ENCODE data around the gene ADGRD1. TPM values are rescaled to one million over a fixed set of nuclear protein-coding genes. Genes with fewer than 3 reads are reported as not detected.

ADGRD1 gene
- total and polyA plus RNA-seq, 8 donors: 1.4 to 7.3 (median 5.2) TPM

DNA sequence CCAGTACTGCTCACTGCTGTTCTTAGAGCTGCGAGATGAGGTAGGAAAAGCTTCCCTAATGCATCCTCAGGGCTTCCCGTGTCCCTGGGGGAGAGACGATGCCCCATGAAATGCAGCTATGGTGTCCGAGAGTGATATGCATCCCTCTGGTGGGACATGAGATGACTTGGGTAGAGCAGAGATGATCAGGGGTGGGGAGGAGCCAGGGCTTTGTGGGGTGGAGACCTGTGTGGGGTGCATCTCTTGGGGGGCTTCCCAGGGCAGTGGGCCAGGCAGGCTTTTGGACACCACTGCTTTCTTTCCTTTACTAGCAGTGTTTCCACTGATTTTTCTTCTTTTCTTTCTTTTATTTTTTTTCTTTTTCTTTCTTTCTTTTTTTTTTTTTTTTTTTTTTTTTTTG, 147.3 kb downstream of the ADGRD1 start:
- TF ChIP-seq, protein P1, sequence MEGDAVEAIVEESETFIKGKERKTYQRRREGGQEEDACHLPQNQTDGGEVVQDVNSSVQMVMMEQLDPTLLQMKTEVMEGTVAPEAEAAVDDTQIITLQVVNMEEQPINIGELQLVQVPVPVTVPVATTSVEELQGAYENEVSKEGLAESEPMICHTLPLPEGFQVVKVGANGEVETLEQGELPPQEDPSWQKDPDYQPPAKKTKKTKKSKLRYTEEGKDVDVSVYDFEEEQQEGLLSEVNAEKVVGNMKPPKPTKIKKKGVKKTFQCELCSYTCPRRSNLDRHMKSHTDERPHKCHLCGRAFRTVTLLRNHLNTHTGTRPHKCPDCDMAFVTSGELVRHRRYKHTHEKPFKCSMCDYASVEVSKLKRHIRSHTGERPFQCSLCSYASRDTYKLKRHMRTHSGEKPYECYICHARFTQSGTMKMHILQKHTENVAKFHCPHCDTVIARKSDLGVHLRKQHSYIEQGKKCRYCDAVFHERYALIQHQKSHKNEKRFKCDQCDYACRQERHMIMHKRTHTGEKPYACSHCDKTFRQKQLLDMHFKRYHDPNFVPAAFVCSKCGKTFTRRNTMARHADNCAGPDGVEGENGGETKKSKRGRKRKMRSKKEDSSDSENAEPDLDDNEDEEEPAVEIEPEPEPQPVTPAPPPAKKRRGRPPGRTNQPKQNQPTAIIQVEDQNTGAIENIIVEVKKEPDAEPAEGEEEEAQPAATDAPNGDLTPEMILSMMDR (IDR thresholded peaks at IDR 0.05): no peak
- no peaks in the 10 kb centered on the region for H3K36me3 ChIP-seq
- FAIRE-seq (no peak), DNase-seq (peak in 2 of 6 donors; percentile 9 to 13), ATAC-seq (no peak)
- 91% methylated on average over 4 of the region's 4 CpGs for WGBS, 2 donors
- no peak overlapping the region for H3K4me3 ChIP-seq
- H3K9me3 ChIP-seq: no peaks in the 10 kb centered on the region
- no peaks in the 10 kb centered on the region for H3K4me1 ChIP-seq
- intact Hi-C loops (cut with DNase I): loop anchor here in 2 of 3 donors (10.0 kb wide), 2 partner anchors 354 to 904 kb away; no protein-coding TSS in a partner anchor
- no peak overlapping the region for H3K27ac ChIP-seq
- H3K27me3 ChIP-seq: no peaks in the 10 kb centered on the region

DNA sequence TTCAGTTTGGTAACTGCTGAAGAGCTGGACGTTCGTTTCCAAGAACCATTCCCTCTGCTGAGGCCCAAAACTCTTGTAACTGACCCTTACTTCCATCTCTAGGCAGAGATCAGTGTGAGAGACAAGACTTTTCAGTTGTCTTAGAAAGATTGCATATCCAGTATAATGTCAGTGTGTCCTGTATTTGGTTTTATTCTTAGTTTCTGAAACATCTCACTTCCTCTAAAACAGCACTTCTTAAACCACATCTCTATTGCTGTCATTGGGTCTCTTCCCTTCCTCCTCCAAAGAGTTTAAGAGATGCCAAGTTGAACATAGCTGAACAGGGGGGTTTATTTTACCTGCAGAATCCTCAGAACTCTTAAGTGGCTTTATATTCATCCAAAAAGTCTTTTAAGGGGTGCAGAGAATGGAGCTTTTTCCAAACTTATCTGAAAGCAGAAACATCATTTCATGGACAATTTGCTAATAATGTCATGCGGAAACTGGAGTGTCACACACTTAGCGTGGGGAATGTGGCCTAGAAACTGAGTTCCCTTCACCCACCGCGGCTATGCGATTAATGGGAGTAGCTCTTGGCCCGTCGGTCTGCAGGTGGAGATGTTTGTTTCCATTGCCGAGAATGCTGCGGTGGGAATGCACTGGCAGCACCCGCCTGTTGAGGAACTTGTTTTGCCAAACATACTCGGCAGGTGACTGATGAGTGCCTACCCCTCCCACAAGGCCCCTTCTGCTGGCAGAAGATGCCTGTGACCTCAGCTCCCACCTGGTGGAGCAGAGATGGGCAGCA, 148.2 kb downstream of the ADGRD1 start:
- H3K27ac ChIP-seq: no peak overlapping the region
- no peak for ATAC-seq
- H3K27me3 ChIP-seq: no peaks in the 10 kb centered on the region
- intact Hi-C loops (cut with DNase I): loop anchor here in 2 of 3 donors (10.0 kb wide), 2 partner anchors 353 to 903 kb away; no protein-coding TSS in a partner anchor
- 75 to 80% methylated on average over 13 of the region's 13 CpGs for WGBS, 2 donors
- TF ChIP-seq, protein P1 (IDR thresholded peaks at IDR 0.05): no peak
- DNase-seq: peak in 1 of 6 donors; percentile 41
- no peaks in the 10 kb centered on the region for H3K4me1 ChIP-seq
- H3K4me3 ChIP-seq: no peak overlapping the region
- no peaks in the 10 kb centered on the region for H3K9me3 ChIP-seq
- FAIRE-seq: no peak
- no peaks in the 10 kb centered on the region for H3K36me3 ChIP-seq

DNA sequence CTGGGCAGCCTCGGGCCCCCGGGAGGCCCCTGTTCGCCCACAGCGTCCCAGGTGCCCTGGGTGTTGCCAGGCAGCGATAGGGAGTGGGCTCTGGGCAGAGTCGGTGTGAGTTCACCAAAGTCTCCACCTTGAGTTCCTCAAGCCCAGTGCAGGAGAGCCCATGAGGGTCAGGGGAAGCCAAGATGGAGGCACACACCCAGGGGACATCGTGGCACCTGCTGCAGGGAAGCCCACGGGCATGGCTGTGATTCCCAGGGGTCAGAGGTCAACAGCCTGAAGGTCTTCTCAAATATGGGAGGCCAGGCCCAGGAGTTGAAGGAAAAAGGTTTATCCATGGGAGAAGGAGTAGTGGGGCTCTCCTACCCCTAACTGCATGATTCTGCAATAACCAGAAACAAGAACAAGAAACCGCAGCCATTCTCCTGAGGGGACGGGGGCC, 148.8 kb downstream of the ADGRD1 start:
- TF ChIP-seq, protein P1 (IDR thresholded peaks at IDR 0.05): no peak
- Histone ChIP-seq H3K9me3 (no peaks in the 10 kb centered on the region), H3K4me3 (no peak overlapping the region), H3K27ac (no peak overlapping the region), H3K27me3 (no peaks in the 10 kb centered on the region), H3K36me3 (no peaks in the 10 kb centered on the region), H3K4me1 (no peaks in the 10 kb centered on the region)
- 80 to 81% methylated on average over 10 of the region's 10 CpGs for WGBS, 2 donors
- DNase-seq: no peak
- ATAC-seq: no peak
- FAIRE-seq: no peak
- intact Hi-C loops (cut with DNase I): loop anchor here in 2 of 3 donors (10.0 kb wide), 2 partner anchors 352 to 902 kb away; no protein-coding TSS in a partner anchor

DNA sequence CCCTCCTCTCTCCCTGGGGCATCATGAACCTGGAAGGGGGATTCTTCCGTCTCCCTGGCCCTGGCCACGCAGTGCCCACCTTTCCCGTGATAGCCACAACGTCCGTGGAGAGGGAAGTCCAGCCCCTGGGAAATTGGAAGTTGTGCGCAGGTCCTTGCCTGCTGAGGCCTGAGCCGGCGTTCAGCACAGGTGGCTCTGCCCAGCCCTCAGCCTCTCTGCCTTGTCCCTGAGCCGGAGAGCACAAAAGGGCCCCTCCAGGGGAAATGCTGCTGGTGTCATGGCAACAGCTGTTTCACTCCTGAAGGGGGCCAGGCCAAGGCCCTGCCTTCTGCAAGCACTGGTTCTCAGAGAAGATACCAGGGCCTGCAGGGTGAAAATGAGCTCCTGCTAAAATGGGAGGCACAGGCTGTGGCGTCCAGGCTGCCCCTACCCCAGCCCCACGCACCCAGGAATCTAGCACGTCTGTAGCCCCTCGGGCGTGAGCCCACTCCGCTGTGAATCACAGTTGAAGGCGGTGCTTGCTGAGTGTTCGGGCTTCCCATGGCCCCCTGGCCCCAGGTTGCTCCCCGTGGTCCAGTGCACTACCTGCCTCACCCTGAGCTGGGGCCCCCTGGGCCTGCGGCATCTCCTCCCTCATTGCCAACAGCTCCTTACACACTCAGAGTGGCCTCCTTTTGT, 149.4 kb downstream of the ADGRD1 start:
- peak in 1 of 6 donors; percentile 40 for DNase-seq
- Histone ChIP-seq H3K4me1 (no peaks in the 10 kb centered on the region), H3K27ac (no peak overlapping the region), H3K27me3 (no peaks in the 10 kb centered on the region), H3K9me3 (no peaks in the 10 kb centered on the region), H3K36me3 (no peaks in the 10 kb centered on the region), H3K4me3 (no peak overlapping the region)
- intact Hi-C loops (cut with DNase I): loop anchor here in 2 of 3 donors (10.0 kb wide), 2 partner anchors 352 to 902 kb away; no protein-coding TSS in a partner anchor
- 86% methylated on average over 16 to 19 of the region's 19 CpGs for WGBS, 2 donors
- TF ChIP-seq, protein P1 (IDR thresholded peaks at IDR 0.05): no peak
- no peak for FAIRE-seq
- no peak for ATAC-seq

All from pancreas (tissue), 10 donors.